ACC112 (cell line): Measurements from ENCODE around the gene CHST8.
"Not testable (repeated sequence)": the region's sequence is repeated elsewhere in the genome, so short reads cannot be mapped to it uniquely, and the experiment has no call there.

ENCODE experiments used
- H2AFZ ChIP-seq: fragments of 200-600 bp; sonication (generic); one replicate; pipeline ENCODE4 v1.6.0; 2017; ENCODE audit warnings: antibody characterized with exemption, low read length; ENCODE audit not compliant: unreplicated experiment
- H3K27ac ChIP-seq: fragments of 200-600 bp; sonication (generic); 2 replicates; pipeline ENCODE4 v1.5.1; 2014; ENCODE audit warnings: low read depth, mild to moderate bottlenecking, antibody characterized with exemption, low read length, moderate library complexity
- H3K27me3 ChIP-seq: fragments of 200-600 bp; sonication (generic); 2 replicates; pipeline ENCODE4 v1.6.1; 2014; ENCODE audit warnings: mild to moderate bottlenecking, antibody characterized with exemption, low read length, moderate library complexity, mixed read lengths; ENCODE audit not compliant: insufficient read depth
- H3K36me3 ChIP-seq: fragments of 200-600 bp; sonication (generic); 2 replicates; pipeline ENCODE4 v1.6.1; 2016; ENCODE audit warnings: mild to moderate bottlenecking, antibody characterized with exemption, low read length, moderate library complexity, mixed read lengths; ENCODE audit not compliant: insufficient read depth
- H3K4me1 ChIP-seq: fragments of 200-600 bp; sonication (generic); one replicate; pipeline ENCODE4 v1.6.1; 2016; ENCODE audit warnings: low read length, mixed read lengths; ENCODE audit not compliant: insufficient read depth, unreplicated experiment, control insufficient read depth
- H3K4me3 ChIP-seq: fragments of 200-600 bp; sonication (generic); 2 replicates; pipeline ENCODE4 v1.5.1; 2014; ENCODE audit warnings: mild to moderate bottlenecking, low read depth, low read length
- H3K79me2 ChIP-seq: fragments of 200-600 bp; sonication (generic); one replicate; pipeline ENCODE4 v1.6.0; 2016; ENCODE audit warnings: low read length; ENCODE audit not compliant: control insufficient read depth, unreplicated experiment, insufficient read depth

CHST8 gene

DNA sequence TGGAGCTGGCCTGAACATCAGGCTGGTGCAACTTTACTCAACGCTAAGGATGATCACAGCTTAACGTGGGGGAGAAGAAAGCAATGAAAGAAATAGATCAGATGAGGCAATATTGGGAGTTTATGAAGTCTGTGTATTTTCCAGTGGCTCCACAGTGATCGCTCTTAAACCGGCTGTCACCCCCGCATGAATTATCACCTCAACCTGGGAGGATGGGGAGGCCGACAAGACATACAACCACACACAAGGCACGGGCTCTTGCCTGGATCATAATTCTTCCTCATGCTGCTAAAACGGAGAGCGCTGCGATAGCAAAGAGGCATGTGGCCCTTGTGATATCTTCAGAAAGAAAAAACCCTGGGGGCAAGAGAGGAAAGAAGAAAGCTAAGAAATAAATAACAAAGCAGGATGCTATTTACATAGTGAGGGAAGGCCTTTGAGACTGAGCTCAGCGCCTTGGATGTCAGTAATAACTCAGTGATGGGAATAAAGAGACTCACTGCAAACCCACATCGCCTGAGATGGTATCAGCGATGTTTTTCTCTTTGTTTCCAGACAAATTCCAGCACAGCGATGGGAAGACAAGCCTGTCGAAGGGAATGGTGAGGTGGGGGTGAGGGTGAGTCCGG, 19.1 kb upstream of the CHST8 start:
- Histone ChIP-seq H3K27me3 (no peaks in the 10 kb centered on the region), H3K27ac (no peak overlapping the region), H3K36me3 (no peaks in the 10 kb centered on the region), H2AFZ (no peak overlapping the region), H3K79me2 (no peaks in the 10 kb centered on the region), H3K4me3 (no peak overlapping the region), H3K4me1 (no peaks in the 10 kb centered on the region)

DNA sequence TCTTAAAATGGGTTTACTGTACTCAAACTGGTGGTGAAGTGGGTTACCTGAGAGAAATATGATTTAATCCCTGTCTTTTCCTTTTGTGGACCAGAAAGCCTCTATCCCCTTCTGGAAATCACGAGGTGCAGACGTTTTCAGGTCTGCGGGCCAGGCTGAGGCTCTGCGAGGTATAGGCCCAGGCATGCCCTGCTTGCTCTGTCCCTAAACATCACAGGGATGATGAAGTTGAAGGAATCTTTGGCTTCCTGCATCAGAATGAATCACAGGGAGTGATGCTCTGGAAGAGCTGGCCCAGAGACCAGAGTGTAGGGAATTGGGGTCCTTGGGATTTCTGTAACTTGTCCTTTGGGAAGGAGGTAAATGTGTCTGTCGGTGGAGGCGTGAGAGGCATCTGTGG, 18.4 kb upstream of the CHST8 start:
- Histone ChIP-seq H3K4me1 (no peaks in the 10 kb centered on the region), H3K79me2 (no peaks in the 10 kb centered on the region), H2AFZ (no peak overlapping the region), H3K4me3 (no peak overlapping the region), H3K27ac (no peak overlapping the region), H3K36me3 (no peaks in the 10 kb centered on the region), H3K27me3 (no peaks in the 10 kb centered on the region)

DNA sequence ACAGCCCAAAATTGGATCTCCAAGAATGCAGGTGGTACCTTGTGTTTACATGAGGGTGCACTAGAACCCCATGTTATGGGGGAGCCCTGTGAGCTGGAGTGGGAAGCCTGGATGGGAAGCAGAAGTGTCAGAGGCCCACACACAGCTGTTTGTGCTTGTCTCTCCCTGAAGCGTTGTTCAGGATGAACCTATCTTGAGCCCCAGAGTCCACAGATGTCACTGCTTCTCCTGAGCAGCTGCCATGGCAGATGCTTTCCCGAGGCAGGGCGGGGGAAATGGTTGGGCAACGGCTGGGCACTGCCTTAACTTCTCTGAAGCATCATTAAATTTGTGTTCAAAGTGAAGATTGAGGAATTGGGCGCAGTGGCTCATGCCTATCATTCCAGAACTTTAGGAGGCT, 17.1 kb upstream of the CHST8 start:
- H3K27me3 ChIP-seq, result no peaks in the 10 kb centered on the region
- no peaks in the 10 kb centered on the region for H3K79me2 ChIP-seq

DNA sequence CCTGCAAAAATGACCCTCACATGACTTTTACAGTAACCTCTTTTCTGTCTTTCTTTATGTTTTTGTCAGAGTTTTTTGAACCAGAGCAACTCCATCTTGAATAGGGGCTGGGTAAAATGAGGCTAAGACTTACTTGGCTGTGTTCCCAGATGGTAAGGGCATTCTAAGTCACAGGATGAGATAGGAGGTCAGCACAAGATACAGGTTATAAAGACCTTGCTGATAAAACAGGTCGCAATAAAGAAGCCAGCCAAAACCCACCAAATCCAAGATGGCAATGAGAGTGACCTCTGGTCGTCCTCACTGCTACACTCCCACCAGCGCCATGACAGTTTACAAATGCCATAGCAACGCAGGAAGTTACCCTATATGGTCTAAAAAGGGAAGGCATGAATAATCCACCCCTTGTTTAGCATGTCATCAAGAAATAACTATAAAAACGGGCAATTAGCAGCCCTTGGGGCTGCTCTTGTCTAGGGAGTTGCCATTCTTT, 15.9 kb upstream of the CHST8 start:
- not testable (repeated sequence) for H2AFZ ChIP-seq, H3K4me3 ChIP-seq, H3K4me1 ChIP-seq, H3K27ac ChIP-seq, H3K79me2 ChIP-seq, H3K27me3 ChIP-seq, H3K36me3 ChIP-seq

More for the DNA sequence above, 17.1 kb upstream of the CHST8 start:
- no peak overlapping the region for H2AFZ ChIP-seq
- no peaks in the 10 kb centered on the region for H3K4me1 ChIP-seq
- H3K4me3 ChIP-seq, result no peak overlapping the region
- H3K36me3 ChIP-seq, result no peaks in the 10 kb centered on the region
- no peak overlapping the region for H3K27ac ChIP-seq

DNA sequence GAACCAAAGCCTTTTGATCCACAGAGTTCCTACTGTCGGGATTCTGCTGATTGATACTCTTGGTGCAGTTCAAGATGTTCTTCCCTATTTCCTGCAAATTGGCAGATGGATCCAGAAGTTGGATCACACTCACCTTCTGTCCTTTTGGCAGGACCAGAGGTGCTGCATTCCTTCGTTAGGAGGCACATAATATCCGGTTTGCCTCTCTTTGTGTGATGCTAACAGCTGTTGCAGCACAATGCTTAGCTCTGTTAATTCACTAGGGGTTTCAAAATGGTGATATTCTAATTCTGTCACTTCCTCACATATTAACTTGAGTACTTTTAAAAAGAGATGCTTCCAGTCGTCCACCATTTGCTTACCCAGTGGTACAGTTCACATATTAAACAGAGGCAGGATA, 15.2 kb upstream of the CHST8 start:
- no peaks in the 10 kb centered on the region for H3K79me2 ChIP-seq
- H3K36me3 ChIP-seq, result no peaks in the 10 kb centered on the region
- H3K27ac ChIP-seq, result no peak overlapping the region
- H3K4me1 ChIP-seq, result no peaks in the 10 kb centered on the region
- H3K27me3 ChIP-seq, result no peaks in the 10 kb centered on the region; the same call in 1 of the 2 replicates
- no peak overlapping the region for H2AFZ ChIP-seq
- H3K4me3 ChIP-seq, result no peak overlapping the region

DNA sequence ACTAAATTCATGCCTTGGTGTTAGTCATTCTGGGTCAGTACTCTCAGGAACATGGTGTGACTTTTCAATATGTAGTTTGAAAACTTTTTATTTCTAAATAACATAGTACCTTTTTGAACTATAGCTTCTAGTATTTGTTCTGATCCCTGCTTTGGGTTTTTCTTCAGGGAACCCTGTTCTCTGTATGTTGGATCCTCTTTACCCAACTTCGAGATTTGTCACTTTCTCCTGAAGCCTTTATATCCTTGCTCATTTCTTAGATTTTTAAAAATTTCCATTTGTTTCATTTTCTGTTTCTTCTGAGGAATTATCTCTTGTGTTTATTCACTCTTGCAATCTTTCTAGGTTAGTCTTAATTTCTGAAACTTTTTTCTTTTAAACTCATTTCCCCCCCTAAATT, 12.4 kb upstream of the CHST8 start:
- Histone ChIP-seq H3K36me3 (no peaks in the 10 kb centered on the region), H3K79me2 (no peaks in the 10 kb centered on the region), H3K4me3 (no peak overlapping the region), H3K4me1 (no peaks in the 10 kb centered on the region), H3K27me3 (peaks cover 13% of the 10 kb centered on the region), H2AFZ (no peak overlapping the region), H3K27ac (no peak overlapping the region)

DNA sequence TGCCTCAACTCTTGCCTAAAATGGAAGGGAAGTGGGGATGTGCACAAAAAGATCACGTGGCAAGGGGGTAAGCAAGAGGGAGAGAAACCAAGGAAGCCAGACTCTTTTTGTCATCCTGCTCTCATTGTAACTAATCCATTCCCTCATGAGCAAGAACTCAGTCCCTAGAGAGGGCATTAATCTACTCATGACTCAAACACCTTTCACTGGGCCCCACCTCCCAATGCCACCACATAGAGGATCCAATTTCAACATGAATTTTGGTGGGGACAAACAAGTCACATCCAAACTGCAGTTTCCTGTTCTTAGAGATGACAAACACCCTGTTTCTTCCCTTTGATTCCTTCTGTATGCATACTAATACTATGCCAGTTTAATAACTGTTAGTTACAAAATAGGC, 11.2 kb upstream of the CHST8 start:
- no peak overlapping the region for H3K4me3 ChIP-seq
- H3K4me1 ChIP-seq, result no peaks in the 10 kb centered on the region
- H3K36me3 ChIP-seq, result no peaks in the 10 kb centered on the region
- peaks cover 13% of the 10 kb centered on the region for H3K27me3 ChIP-seq
- no peak overlapping the region for H3K27ac ChIP-seq
- no peaks in the 10 kb centered on the region for H3K79me2 ChIP-seq
- no peak overlapping the region for H2AFZ ChIP-seq

DNA sequence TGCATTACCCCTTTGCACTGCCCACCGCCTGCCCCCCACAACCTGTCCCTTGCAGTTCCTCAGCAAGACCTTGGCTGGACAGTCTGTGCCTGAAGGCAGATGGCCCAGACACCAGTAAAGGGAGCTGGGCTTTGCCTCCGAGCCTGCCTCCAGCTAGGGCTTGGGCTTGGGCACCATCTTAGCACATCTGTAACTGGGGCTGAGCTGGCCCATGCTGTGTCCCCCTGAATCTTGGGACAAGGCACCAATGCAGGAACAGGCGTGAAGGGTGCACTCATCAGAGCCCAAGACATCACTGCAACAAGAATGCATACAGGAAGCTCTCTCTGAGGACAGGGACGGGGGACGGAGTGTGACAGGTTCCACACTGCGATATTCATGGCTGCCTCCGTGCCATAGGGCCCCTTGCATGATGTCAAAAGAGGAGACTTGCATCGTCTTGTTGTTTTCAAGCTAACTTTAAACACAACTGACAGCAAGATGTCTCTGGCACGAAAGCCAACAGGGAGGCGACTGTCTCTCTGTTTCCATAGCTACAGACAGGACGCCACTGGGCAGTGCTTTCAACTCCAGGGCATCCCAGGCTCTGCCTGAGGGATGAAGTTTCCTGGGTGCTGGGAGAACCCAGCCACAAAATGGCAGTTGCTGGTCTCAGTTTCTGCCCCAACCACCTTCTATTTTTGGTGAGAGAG, 8.7 kb upstream of the CHST8 start:
- Histone ChIP-seq H3K36me3 (no peaks in the 10 kb centered on the region), H3K79me2 (no peaks in the 10 kb centered on the region), H3K4me3 (no peak overlapping the region), H2AFZ (no peak overlapping the region), H3K27me3 (peaks cover 13% of the 10 kb centered on the region), H3K4me1 (no peaks in the 10 kb centered on the region), H3K27ac (no peak overlapping the region)

DNA sequence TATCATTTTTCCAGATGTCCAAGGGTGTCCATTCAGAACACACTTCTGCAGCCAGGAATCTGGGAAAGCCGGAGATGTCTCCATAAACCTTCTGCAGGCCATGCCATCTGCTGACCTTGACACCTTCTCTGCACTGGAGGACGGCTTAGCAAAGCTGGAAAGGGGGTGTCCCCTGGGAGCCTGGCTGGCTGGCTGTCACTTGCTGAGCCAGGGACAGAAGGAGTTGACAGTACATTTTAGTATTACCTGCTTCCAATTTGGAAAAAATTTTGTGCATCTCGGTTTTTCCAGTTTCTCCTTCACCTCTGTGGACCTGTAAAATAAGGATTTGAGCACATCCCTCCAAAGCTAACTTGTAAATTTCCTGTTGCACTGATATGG, 8.1 kb upstream of the CHST8 start:
- Histone ChIP-seq H3K4me1 (no peaks in the 10 kb centered on the region), H3K4me3 (no peak overlapping the region)

DNA sequence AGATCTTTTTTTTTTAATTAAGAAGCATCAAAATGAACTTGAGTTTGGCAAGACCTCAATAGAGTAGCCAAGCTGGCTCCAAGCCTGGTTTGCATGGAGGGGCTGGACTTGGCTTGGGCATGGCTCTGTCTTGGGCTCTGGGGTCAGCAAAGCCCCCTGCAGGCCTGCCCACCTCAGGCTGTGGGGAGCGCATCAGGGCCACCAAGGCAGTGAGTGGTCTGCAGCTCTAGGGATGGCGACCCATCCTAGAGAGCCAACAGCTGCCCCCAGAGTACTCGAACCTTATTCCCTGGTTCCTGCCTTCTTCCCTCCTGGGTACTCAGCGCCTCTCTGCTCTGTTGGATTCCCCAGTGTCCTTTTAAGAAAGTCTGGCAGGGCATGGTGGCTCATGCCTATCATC, 5.4 kb upstream of the CHST8 start:
- Histone ChIP-seq H3K79me2 (no peaks in the 10 kb centered on the region), H3K36me3 (no peaks in the 10 kb centered on the region), H3K27ac (no peak overlapping the region), H2AFZ (no peak overlapping the region), H3K4me3 (no peak overlapping the region), H3K4me1 (no peaks in the 10 kb centered on the region), H3K27me3 (peaks cover 39% of the 10 kb centered on the region)

More for the DNA sequence above, 8.1 kb upstream of the CHST8 start:
- H3K27ac ChIP-seq, result no peak overlapping the region
- H3K36me3 ChIP-seq, result no peaks in the 10 kb centered on the region
- H3K27me3 ChIP-seq, result peaks cover 13% of the 10 kb centered on the region
- no peak overlapping the region for H2AFZ ChIP-seq
- no peaks in the 10 kb centered on the region for H3K79me2 ChIP-seq

DNA sequence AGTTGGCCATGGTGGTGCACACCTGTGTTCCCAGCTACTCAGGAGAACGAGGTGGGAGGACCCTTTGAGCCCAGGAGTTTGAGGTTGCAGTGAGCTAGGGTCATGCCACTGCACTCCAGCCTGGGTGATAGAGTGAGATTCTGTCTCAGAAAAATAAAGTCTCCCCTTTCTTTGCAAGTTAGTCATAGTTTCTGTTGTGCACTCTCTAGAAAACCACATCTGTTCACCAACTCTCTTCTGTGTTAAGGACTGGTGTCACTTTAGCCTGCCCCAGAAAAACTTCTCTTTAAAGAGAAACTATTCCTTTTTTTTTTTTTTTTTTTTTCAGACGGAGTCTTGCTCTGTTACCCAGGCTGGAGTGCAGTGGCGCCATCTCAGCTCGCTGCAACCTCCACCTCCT, 4.9 kb upstream of the CHST8 start:
- H3K79me2 ChIP-seq, result no peaks in the 10 kb centered on the region
- peaks cover 41% of the 10 kb centered on the region for H3K27me3 ChIP-seq
- no peak overlapping the region for H3K27ac ChIP-seq

More for the DNA sequence above, 4.9 kb upstream of the CHST8 start:
- no peak overlapping the region for H3K4me3 ChIP-seq
- H3K4me1 ChIP-seq, result no peaks in the 10 kb centered on the region
- H3K36me3 ChIP-seq, result no peaks in the 10 kb centered on the region
- no peak overlapping the region for H2AFZ ChIP-seq
